ENCODE results near the gene SCARB1.

The SCARB1 gene

DNA sequence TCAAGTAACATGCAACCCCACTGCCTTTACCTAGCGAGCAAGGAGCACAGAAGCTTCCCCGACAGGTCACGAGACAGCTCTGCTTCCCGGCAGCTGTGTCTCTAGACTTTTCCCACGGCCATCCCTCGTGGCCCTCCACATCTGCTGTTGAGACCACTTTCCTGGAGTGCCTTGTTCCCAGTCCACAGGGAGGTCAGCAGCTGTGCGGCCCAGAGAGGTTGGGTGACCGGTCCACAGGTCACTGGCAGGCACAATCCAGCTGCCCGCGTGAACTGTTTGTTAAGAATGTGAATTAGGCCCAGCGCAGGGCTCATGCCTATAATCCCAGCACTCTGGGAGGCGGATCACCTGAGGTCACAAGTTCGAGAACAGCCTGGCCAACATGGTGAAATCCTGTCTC is 71.5 kb downstream of the SCARB1 start:
- DNase-seq, result no peak

DNA sequence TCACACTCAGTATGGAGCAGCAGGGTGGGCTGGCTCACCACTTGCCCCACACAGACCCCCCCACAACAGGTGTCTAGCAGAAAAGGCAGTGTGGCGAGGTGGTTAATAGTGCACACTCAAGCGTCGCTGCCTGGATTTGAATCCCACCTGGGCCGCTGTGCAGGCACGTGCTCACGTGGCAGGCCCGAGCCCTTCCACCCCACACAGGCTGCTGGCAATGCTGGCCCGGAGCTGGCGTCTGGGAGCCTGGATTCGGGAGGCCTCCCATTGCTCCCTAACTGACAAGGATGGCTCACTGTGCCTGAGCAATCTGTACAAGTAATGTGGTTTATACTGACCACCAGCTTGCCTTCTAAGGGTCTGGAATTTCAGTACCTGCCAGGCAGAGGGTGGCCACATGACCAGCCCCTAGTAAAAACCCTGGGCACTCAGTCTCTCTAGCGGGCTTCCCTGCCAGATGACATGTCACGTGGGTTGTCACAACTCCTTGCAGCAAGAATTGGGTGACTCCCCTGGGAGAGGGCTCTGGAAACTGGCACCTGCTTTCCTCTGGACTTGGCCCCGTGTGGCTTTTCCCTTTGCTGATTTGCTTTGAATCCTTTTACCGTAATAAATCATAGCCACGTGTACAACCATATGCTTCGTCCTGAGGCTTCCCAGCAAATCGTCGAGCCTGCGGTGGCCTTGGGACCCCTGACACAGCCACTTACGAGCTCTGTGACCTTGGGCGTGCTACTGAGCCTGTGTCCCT is 72.8 kb downstream of the SCARB1 start:
- no peak for DNase-seq

DNA sequence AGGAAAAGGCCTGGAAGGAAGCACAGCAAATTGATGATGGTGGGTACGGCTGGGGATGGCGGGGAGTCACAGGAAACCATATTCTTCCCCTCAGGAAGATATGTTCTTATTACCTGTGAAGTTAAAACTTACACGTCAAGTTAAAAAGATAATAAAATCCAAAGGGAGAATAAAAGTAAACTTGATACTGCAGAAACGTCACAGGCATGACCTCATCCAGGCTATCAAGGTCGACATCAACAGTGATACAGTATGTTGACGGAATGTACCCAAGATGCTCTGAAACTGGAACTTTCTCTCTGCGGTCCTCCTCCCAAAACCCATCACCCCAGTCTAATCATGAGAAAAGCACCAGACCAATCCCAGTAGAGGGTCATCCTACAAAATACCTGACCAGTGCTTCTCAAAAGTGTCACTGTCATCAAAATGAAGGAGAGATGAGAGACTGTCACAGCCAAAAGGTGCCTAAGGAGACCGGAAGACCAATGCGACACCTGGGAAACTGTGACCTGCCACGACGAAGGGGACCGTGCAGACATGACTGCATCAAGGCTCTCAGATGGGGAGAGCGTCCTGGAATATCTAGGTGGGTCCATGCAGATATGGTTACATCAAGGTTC is 74.6 kb downstream of the SCARB1 start:
- no peak for DNase-seq

DNA sequence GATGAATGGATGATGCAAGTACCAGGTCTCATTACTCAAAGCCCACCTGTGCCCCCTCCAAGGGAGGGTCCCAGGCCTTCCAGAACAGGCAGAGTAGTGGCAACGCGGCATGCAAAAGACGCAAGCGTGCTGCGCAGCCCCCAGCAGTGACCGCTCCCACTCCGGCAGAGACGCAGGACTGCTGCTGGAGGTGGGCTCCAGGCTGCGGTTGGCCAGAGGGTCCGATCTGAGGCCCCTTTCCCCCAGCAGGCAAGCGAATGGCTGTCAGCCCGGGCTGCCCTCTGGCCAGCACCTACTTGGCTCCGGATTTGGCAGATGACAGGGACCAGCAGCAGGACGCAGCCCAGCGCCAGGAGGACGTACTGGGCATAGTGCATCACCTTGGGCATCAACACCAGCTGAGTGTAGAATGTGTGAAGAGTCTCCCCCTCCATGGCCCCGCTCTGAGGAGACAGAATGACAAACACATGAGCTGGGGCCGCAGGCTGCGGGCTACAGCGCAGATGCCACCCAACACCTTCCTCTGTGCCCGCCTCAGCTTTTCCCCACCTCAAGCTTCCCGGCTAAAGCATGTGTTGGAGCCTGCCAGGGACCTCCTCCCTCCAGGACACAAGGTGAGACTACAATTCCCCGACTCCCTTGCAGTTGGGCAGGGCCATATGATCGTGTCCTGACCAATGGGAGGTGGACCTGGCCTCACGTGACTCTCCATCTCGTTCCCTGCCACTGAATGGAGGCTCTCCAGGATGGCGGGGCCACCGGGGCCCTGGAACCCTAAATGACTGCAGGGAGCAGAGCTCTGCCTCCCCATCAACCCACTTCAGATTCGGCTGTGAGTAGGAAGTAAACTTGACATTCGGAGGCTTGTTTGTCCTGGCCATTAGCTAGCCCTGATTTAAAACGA is 77.4 kb downstream of the SCARB1 start:
- peak in 1 of 2 experiments; percentile 4 for DNase-seq

DNA sequence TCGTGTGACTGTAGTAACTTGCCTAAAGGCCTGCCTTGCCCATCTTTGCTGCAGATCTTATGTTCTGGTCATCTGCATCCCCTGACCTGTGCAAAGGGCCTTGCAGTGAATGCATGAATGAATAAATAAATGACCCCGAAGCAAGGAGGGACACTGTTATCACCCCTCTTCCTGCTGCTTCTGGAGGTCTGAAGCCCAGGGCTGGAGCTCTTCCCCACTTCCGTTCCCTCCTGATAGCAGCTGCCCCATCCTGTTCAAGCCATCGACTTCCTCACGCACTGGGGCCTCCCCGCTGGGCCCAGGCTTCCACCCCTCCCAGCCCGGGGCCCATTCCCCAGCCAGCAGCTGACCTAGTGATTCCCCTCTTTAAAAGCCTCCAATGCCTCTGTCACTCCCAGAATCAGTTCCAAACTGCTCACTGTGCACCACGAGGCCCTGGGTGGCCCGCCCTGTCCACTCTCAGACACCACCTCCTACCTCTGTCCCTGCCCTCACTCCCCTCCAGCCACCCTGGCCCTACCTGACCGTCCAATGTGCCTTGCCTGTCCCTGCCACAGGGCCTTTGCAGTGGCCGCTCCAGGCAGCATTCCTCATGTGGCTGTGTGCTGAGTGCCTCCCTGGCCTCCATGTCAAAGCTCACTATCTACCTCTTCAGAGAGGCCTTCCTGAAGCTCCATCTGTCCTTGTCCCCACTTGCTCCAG is 78.6 kb downstream of the SCARB1 start:
- DNase-seq, result no peak

DNA sequence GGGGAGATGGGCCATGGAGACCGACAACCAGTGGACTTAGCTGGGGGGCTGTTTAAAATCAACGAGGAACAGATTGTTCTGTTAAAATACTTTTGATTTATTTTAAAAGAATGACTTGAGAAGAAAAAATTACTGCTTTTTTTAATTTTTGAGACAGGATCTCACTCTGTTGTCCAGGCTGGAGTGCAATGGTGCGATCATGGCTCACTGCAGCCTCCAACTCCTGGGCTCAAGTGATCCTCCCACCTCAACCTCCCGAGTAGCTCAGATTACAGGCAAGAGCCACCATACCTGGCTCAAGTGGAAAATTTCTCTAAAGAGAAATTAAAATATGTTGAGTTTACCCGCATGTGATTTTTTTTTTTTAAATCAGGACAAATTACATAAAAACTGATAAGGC is 80.6 kb downstream of the SCARB1 start:
- DNase-seq, result no peak

DNA sequence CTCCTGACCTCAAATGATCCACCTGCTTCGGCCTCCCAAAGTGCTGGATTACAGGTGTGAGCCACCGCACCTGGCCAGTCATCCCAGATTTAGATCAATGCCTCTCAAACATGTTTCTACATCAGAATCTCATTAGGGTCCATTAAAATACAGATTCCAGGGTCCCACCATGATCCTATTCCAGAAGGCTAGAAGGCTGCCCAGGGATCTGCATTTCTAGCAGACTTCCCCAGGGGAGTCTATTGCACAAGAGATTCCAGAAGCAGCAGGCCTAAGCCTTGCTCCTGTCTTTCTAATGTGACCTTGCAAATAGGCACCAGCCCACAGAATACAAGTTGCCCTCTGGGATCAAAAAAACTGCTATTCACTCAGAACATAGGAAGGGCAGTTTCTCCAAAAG is 81.5 kb downstream of the SCARB1 start:
- DNase-seq, result no peak

DNA sequence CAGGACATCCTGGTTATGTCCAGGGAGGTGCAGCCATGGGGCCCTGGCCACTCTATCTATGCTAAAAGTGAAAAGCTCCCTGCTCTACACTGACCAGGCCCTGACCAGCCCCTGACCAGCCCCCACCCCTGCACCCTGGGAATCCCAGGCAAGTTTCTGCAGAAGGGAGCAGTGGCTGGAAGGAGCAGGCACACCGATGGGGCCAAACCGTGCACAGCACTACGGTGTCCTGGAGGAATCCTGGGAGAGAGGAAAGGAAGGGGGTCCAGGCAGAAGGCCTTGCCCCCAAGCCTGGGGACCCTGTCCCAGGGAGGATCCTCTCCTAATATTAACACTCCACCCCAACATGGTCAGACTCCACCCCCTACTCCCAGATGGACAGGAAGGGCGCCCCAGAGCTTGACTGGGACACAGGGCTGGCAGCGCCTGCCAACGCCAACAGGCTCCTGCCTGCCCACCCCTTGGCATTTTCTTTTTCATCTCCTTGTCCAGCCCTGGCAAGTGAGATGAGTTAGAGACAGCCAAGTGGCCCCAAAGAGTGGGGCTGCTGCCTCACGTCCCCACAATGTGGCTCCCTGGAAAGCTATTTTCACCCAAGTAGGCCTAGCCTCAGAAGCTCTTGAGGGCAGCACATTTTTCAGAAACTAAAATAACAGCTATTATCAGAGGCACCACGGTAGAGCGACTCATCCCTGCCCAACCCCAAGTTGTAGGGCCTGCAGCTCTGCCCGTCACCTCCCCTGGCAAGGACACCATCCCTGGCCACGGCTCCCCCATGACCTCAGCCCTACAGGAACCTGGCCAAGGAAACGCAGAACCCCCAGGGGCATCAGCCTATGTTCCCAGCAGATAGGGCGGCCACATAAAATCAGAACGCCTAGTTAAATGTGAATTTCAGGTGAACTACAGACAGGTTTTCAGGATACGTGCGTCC is 82.6 kb downstream of the SCARB1 start:
- DNase-seq, result no peak

DNA sequence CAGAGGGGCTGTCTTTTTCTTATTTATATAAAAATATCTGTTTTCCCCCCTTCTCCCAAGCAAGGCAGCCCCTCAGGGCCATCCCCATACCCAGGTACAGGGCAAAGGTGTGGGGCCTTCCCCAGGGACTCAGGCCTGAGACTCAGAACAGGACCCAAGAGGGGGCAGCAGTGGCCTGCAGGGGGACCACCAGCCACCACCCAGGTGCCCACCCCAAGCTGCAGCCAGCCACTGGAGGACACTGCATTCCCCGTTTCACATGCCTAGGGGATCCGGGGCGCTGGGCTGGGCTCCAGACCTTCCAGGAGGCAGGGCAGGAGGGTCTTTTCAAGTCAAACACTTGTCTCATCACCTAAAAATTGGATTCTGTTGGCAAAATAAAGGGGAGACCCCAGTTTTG is 83.3 kb downstream of the SCARB1 start:
- DNase-seq, result no peak

DNA sequence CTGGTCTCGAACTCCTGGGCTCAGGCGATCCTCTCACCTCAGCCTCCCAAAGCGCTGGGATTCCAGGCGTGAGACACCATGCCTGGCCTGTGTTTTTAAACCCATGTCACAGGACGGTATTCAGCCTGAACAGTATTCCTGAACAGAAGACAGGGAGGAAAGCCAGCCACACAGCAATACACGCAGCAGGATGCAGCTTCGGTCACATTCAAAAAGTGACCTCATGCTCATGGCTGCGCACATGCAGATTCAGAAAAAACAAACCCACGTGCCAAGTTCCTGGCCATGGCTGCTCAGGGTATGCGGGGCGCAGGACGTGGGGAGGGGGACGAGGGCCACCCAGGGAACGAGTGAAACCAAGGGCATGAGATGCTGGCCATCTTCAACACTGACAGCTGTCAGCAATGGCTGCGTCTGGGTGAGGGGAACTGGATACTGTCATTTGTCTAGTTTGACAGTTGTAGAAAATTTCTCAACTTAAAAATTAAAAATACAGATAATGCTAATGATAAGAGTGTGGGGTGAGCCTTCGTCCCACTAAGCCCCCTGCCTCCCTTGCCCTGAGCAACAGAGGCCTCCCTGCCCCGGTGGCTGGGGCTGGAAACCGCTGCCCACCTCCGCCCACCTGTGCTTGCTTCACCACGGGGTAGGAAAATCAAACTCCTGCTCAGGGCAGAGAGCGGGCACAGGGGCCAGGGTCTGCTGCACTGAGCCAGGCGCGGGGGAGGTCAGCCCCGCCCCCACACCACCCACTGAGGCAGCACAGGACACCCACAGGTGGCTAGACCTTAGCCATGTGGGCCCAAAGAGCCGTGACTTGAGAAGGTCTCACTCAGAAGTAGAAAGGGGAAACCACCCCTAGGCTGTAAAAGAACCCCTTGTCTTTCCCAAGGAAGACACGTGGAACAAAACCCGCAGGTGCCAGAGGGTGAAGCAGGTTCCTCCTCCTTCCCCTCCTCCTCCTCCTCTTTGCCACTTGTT is 84.2 kb downstream of the SCARB1 start:
- DNase-seq, result no peak

DNA sequence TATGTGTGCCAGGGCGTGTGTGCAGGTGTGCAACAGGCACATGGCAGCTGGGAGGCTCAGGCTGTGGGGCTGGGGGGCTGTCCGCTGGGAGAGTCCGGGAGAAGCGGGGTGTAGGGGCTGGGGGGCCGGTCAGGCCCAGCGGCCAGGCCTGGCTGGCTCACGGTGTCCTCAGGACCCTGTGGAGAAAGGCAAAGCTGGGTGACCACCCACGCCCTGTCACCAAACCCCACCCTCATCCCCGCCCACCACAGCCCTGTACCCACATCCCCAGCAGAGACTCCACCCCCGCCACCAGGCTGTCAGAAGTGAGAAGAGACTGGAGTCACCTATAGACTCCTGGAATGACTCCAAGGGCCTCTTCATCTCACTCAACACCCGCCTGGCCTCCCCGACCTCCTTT is 85.3 kb downstream of the SCARB1 start:
- DNase-seq, result no peak

DNA sequence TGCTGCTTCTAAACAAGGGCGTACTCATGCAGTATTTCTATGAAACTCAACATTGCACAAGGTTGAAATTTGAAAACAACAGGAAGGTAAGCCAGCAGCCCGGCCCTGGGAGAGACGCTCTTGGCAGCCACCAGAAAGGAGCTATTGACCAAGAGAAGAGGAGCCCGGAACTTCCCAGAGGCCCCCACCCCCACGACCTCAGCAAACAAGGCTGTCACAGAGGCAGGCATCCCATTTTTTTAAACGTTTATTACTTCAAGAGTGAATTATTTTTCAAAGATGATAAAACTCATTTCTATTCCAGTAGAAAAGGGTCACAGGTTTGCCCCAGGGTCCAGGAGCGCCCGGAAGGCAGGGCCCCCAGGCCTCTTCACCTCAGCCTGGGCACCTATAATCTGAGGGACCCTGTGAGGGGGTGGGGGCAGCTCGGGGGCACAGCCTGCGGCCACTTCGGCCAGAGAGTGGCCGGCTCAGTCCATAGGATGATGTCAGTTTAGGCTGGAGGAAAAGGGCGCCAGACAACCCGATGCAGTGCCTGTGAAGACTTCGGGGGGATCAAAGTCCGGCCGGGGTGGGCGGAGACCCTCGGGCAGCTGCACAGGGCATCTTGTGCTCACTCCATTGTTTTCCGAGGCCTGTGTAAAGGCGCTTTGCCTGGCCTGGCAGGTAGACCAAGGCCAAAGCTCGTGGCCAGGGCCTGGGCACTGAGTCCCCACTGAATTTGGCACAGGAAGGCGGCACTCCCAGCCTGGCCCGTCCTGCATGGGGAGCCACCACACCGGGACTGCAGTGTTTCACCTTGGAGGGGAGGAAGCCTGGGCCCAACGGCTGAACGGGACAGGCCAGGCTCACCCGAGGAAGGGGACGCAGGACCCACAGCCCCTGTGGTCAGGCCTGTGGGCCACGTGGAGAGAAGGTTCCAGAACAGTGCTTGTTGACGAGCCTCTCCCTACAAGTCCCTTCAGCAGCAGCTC is 86.0 kb downstream of the SCARB1 start:
- DNase-seq, result no peak

DNA sequence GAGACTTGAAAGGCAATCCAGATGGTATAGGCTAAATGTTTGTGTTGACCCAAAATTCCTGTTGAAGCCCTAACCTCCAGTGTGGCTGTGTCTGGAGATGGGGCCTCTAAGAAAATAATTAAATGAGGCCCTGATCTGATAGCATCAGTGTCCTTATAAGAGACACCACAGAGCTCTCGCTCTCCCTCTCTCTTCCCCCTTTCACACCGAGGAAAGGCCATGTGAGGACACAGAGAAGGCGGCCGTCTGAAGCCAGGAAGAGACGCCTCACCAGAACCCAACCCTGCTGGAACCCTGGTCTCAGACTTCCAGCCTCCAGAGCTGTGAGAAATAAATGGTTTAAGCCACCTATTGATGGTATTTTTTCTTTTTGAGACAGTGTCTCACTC is 87.5 kb downstream of the SCARB1 start:
- DNase-seq, result no peak

DNA sequence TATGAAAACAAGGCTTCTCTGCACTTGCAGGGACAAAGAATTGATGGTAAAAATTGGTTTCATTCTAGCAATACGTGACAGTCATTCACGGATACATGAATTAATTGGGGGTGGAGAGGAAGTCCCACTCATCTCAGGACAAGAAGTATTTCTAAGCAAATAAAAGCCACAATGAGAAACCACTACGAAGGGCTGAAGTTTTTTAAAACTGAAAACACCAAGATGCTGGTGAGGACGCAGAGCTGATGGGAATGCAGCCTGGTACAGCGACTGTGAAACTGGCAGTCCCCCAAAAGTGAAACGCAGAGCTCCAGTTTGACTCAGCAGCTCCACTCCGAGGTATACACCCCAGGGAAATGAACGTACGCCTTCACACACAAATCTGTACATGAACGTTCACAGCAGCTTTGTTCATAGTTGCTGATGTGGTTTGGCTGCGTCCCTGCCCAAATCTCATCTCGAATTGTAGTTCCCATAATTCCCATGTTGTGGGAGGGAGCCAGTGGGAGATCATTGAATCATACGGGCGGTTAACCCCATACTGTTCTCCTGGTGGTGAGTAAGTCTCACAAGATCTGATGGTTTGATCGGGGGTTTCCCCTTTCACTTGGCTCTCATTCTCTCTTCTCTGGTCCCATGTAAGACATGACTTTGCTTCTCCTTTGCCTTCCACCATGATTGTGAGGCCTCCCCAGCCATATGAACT is 89.0 kb downstream of the SCARB1 start:
- DNase-seq, result no peak

DNA sequence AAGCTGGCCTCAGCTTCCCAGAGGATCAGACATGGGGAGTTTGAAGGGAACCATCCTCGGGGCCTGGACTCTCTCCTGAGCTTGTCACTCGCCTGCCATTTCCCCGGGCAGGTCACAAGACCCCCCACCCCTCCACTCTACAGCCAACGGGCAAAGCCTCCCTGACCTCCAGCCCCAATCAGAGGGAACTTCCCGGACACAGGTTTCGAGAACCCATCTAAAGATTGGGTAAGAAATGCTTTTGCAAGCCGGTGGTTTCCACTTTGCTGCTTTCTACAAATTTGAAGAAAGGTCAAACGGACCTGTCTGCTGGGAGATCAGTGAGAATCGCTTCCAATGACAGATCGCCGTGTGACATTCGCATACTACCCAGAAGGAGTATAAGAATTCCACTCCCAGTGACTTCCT is 89.6 kb downstream of the SCARB1 start:
- DNase-seq, result no peak

DNA sequence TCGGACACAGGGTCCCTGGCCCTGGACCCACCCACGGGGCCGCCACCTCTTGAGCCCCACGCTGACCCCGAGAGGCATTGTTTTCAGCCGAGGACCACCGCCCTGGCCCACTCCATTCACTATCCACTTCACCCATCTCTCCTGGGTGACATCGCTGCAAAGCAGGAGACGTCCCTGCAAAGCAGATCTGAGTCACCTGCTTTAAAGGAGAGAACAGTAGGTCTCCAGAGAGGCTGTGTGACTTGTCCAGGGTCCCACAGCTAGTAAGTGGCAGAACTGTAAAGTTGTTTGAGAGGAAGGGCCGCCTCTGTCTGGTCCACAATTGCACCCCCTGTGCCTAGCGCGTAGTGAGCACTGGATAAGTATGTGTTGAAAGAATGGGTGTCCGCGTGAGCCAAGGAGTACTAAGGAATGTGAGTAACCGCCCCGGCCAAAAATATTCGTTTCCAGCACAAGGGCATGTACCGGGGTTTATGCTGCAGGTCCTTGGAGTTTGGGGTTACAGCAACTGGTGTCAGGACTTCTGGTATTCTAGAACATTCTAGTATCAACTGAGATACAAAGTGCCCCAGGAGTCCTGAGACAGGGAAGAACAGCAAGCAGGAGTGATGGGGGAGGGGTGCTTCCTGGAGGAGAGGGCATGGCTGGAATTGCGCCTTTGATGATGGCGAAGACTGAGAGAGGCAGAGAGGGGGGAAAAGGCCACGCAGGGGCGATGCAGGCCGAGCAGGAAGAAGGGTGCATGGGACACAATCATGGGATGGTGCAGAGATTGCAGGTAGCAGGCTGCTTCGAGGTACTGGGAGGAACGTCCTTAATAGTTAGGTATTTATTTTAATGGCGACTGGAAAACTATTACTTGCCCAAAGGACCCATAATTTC is 91.1 kb downstream of the SCARB1 start:
- DNase-seq, result no peak

DNA sequence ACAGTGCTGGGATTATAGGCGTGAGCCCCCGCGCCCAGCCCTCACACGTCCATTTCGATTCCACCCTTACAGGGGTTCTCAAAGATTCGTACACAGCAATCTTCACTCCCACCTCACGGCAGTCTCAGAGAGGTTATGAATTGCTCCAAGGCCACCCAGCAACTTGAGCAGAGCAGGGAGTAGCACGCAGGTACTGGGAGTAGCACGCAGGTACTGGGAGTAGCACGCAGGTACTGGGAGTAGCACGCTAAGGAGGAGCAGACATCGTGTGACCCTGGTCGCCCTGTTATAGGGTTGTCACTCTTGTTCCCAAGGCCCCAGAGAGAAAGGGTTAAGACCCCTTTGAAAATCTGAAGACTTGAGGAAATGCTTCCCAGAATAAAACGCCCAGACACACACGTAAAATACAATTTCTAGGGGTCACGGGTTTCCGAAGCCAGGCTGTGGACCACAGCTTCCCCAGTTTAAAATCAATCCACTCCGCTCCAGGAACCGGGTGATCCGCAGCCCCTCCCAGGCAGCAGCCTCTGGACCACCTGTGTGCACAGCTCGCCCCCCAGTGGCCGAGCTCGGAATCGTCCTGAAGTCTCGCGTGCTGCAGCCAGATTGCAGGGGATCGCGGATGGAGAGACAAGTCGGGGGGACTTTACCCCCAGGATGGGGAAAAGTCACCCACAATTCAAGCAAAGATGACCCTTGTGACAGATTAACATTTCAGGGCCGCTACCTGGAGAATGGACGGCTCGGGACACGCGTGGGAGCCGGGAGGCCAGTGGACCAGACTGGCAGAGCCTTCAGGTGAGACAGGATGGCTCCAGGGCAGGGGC is 92.0 kb downstream of the SCARB1 start:
- peak; percentile 66 to 74 for DNase-seq
